ENCODE data around the gene CTNNA3. TPM values are rescaled to one million over a fixed set of nuclear protein-coding genes. Genes with fewer than 3 reads are reported as not detected.

CTNNA3 gene
- total RNA-seq, 1 experiment from 2014 or later: 0.20 TPM

DNA sequence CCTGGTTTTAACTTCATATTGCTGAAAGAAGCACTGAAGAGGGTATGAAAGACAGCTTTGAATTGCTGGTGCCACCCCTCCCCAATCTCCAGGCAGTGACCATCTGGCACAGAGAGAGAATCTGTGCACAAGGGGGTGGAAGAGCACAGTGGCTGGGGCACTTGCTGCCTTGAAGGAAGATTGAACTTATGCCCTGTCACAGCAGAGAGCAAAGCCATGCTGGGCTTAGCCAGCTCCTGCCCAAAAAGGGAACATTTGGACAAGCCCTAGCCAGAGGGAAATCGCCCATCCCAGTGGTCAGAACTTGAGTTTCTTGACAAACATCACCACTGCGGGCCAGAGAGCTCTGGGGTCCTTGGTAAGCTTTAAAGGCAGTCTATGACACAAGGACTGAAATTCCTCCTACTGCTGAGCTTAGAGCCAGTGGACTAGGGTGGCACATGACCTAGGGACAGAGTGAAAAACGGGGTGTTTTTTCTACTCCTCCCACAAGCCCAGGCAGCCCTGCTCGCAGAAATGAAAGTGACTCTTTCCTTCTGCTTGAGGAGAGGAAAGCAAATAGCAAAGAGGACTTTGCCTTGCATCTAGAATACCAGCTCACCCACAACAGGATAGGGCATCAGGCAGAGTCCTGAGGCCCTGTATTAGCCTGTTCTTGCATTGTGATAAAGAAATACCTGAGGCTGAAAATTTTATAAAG lies 257.2 kb downstream of the CTNNA3 start:
- Mint-ChIP-seq H3K36me3 (ENCODE audit: insufficient read depth, unreplicated experiment) (no peaks in the 10 kb centered on the region), H3K4me3 (ENCODE audit: unreplicated experiment) (no peak overlapping the region), H3K9me3 (ENCODE audit: unreplicated experiment) (peaks cover 47% of the 10 kb centered on the region), H3K4me1 (ENCODE audit: low read depth, unreplicated experiment) (no peaks in the 10 kb centered on the region), H3K27me3 (ENCODE audit: insufficient read depth, unreplicated experiment) (no peaks in the 10 kb centered on the region), H3K27ac (ENCODE audit: unreplicated experiment) (no peak overlapping the region)
- BruUV-seq (replicated peaks): no TSS peak
- intact Hi-C loops (cut with micrococcal nuclease; ENCODE audit: unreplicated experiment): no loop called here
- H3K36me3 ChIP-seq (ENCODE audit: control insufficient read depth, insufficient read depth, low read length): no peaks in the 10 kb centered on the region
- ChIA-PET POLR2A (no interaction called here), CTCF (no interaction called here)
- TF ChIP-seq, protein P1, sequence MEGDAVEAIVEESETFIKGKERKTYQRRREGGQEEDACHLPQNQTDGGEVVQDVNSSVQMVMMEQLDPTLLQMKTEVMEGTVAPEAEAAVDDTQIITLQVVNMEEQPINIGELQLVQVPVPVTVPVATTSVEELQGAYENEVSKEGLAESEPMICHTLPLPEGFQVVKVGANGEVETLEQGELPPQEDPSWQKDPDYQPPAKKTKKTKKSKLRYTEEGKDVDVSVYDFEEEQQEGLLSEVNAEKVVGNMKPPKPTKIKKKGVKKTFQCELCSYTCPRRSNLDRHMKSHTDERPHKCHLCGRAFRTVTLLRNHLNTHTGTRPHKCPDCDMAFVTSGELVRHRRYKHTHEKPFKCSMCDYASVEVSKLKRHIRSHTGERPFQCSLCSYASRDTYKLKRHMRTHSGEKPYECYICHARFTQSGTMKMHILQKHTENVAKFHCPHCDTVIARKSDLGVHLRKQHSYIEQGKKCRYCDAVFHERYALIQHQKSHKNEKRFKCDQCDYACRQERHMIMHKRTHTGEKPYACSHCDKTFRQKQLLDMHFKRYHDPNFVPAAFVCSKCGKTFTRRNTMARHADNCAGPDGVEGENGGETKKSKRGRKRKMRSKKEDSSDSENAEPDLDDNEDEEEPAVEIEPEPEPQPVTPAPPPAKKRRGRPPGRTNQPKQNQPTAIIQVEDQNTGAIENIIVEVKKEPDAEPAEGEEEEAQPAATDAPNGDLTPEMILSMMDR (IDR thresholded peaks at IDR 0.05; ENCODE audit: insufficient read depth in 1 of 2, low read depth in 1 of 2, low read length in 1 of 2, severe bottlenecking in 1 of 2, unreplicated experiment in 1 of 2): no peak
- no peaks in the 10 kb centered on the region for H3K27me3 ChIP-seq (replicated peaks; ENCODE audit: control insufficient read depth, insufficient read depth, low read length)
- H3K4me3 ChIP-seq (ENCODE audit: low read depth, low read length): no peak overlapping the region
- H3K4me1 ChIP-seq: no peaks in the 10 kb centered on the region
- peaks cover 5% of the 10 kb centered on the region; the same call in 1 of the 2 replicates for H3K9me3 ChIP-seq
- no peak for DNase-seq

DNA sequence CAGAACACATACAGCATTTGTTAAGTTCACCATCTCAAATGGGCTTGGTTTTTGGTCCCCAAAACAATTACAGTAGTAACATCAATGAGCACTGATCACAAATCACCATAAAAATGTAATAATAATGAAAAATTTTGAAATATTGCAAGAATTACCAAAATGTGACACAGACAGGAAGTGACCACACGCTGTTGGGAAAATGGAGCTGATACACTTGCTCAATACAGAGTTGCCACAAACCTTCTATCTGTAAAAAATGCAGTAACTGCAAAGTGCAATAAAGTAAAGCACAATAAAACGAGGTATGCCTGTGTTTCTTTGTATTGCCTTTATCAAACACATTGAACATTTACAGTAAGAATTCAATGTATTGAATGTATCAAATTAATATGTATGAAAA lies 262.7 kb downstream of the CTNNA3 start:
- intact Hi-C loops (cut with micrococcal nuclease; ENCODE audit: unreplicated experiment): no loop called here
- H3K4me1 ChIP-seq: no peaks in the 10 kb centered on the region
- Mint-ChIP-seq H3K4me1 (ENCODE audit: low read depth, unreplicated experiment) (no peaks in the 10 kb centered on the region), H3K27ac (ENCODE audit: unreplicated experiment) (no peak overlapping the region), H3K36me3 (ENCODE audit: insufficient read depth, unreplicated experiment) (no peaks in the 10 kb centered on the region), H3K4me3 (ENCODE audit: unreplicated experiment) (no peak overlapping the region), H3K27me3 (ENCODE audit: insufficient read depth, unreplicated experiment) (no peaks in the 10 kb centered on the region), H3K9me3 (ENCODE audit: unreplicated experiment) (peaks cover 12% of the 10 kb centered on the region)
- H3K36me3 ChIP-seq (ENCODE audit: control insufficient read depth, insufficient read depth, low read length): no peaks in the 10 kb centered on the region
- no TSS peak for BruUV-seq (replicated peaks)
- ChIA-PET CTCF (no interaction called here), POLR2A (no interaction called here)
- no peaks in the 10 kb centered on the region for H3K27me3 ChIP-seq (replicated peaks; ENCODE audit: control insufficient read depth, insufficient read depth, low read length)
- H3K4me3 ChIP-seq (ENCODE audit: low read depth, low read length): no peak overlapping the region
- no peaks in the 10 kb centered on the region for H3K9me3 ChIP-seq
- no peak for DNase-seq
- TF ChIP-seq, protein P1 (IDR thresholded peaks at IDR 0.05; ENCODE audit: insufficient read depth in 1 of 2, low read depth in 1 of 2, low read length in 1 of 2, severe bottlenecking in 1 of 2, unreplicated experiment in 1 of 2): no peak

DNA sequence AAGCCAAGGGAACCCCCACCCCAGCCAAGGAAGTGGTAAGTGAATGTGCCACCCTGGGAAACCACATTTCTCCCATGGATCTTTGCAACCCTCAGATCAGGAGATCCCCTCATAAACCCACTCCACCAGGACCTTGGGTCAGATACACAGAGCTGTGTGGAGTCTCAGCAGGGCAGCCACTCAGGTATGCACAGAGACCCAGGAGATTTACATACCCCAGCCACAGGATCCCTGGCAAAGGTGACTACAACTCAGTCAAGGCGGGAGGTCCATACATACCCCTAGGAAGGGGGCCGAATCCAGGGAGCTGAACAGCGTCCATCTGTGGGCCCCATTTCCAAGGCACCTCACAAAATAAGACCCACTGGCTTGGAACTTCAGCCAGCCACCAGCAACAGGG lies 293.4 kb downstream of the CTNNA3 start:
- Histone ChIP-seq H3K4me1 (no peaks in the 10 kb centered on the region), H3K36me3 (ENCODE audit: control insufficient read depth, insufficient read depth, low read length) (no peaks in the 10 kb centered on the region), H3K4me3 (ENCODE audit: low read depth, low read length) (no peak overlapping the region), H3K9me3 (no peaks in the 10 kb centered on the region; the same call in 1 of the 2 replicates), H3K27me3 (replicated peaks; ENCODE audit: control insufficient read depth, insufficient read depth, low read length) (no peaks in the 10 kb centered on the region)
- BruUV-seq (replicated peaks): no TSS peak
- Mint-ChIP-seq H3K4me1 (ENCODE audit: low read depth, unreplicated experiment) (no peaks in the 10 kb centered on the region), H3K9me3 (ENCODE audit: unreplicated experiment) (peaks cover 23% of the 10 kb centered on the region), H3K4me3 (ENCODE audit: unreplicated experiment) (no peak overlapping the region), H3K27ac (ENCODE audit: unreplicated experiment) (no peak overlapping the region), H3K27me3 (ENCODE audit: insufficient read depth, unreplicated experiment) (no peaks in the 10 kb centered on the region), H3K36me3 (ENCODE audit: insufficient read depth, unreplicated experiment) (no peaks in the 10 kb centered on the region)
- no peak for DNase-seq
- TF ChIP-seq, protein P1 (IDR thresholded peaks at IDR 0.05; ENCODE audit: insufficient read depth in 1 of 2, low read depth in 1 of 2, low read length in 1 of 2, severe bottlenecking in 1 of 2, unreplicated experiment in 1 of 2): no peak
- ChIA-PET CTCF (no interaction called here), POLR2A (no interaction called here)
- intact Hi-C loops (cut with micrococcal nuclease; ENCODE audit: unreplicated experiment): no loop called here

Measured in Caco-2 (cell line).